ENCODE measurements around the gene ADAM8. TPM values are rescaled to one million over a fixed set of nuclear protein-coding genes. Genes with fewer than 3 reads are reported as not detected.
A peak's percentile ranks its signal among the peaks of the same experiment; 100 is the strongest.

Gene ADAM8
- total and polyA plus RNA-seq, 10 of the 15 experiments (the other 5 are each of a cell fraction or from before 2014, with no cell fraction given): 0.37 to 92.7 (median 21.7) TPM

DNA sequence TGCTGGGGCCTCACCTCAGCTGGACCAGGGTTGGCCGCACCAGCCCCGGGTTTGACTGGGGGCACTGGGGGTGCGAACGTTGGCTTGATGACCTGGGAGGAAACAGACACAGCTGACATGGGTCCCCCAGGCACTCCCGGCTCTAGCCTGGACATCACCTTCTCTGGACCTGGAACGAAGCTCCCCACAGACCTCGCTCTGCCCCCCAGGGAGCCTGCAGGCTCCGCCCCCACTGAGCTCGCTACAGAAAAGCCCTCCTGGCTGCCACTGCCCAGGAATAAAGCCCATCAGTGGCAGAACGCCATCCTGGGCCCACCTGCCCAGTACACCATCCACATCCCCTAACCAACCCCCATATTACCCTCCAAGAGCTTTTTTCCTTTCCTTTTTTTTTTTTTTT, 13.0 kb downstream of the ADAM8 start (continued):
- TF ChIP-seq SKIL (IDR thresholded peaks at IDR 0.05; ENCODE audit: low read depth, poor library complexity, severe bottlenecking) (no peak), CHD1 (IDR thresholded peaks at IDR 0.05; ENCODE audit: low read depth, low read length) (no peak), JUNB (IDR thresholded peaks at IDR 0.05) (no peak), SRF (IDR thresholded peaks at IDR 0.05; ENCODE audit: low read depth in 2 of 2, low read length in 2 of 2) (no peak), RAD51 (IDR thresholded peaks at IDR 0.05) (no peak), ATF7 (IDR thresholded peaks at IDR 0.05; ENCODE audit: low read depth) (no peak), NR2F1 (conservative IDR thresholded peaks at IDR 0.05) (no peak), RBBP5 (conservative IDR thresholded peaks at IDR 0.05) (no peak), CEBPB (IDR thresholded peaks at IDR 0.05; ENCODE audit: borderline replicate concordance in 1 of 2, low read depth in 2 of 2, low read length in 2 of 2) (no peak)

DNA sequence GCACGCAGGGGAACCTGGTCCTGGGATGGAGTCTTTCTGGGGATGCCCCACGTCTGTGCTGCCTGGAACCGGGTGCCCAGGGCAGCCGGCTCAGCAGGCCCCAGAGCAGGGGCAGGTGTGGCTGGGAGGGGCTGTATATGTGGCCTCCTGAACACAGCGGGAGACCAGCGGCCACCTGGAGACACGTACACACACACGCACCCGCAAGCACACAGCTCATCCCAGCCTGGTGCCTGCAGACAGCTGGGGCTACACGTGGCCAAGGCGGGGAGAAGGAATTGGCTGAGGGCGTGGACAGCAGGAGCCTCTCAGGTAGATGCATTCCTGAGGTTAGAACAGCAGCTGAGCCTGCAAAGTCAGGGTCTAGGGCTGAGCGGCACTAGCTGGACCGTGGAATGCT, 14.0 kb downstream of the ADAM8 start:
- no peak overlapping the region for H3K4me3 ChIP-seq
- CTCF ChIA-PET: interaction anchor here (1.2 kb wide), 1 partner anchor 16 kb away, joined by 3 read pairs; no protein-coding TSS in a partner anchor

More for the DNA sequence above, 14.0 kb downstream of the ADAM8 start:
- H2AFZ ChIP-seq (ENCODE audit: control insufficient read depth, low read depth, low read length): no peak overlapping the region
- H3K9ac ChIP-seq (ENCODE audit: control insufficient read depth, insufficient read depth, low read length): no peak overlapping the region
- no peaks in the 10 kb centered on the region for H4K20me1 ChIP-seq (ENCODE audit: control insufficient read depth, insufficient read depth)
- no peak overlapping the region for H3K27ac ChIP-seq (ENCODE audit: control insufficient read depth, insufficient read depth)
- SMC1A ChIA-PET (ENCODE audit: uncharacterized antibody, unreplicated experiment): interaction anchor here (1.4 kb wide), 1 partner anchor 12 kb away, joined by 5 read pairs; no protein-coding TSS in a partner anchor
- peaks cover 23% of the 10 kb centered on the region for H3K4me1 ChIP-seq (ENCODE audit: control insufficient read depth, insufficient read depth, low read length)
- H3K36me3 ChIP-seq (ENCODE audit: control insufficient read depth in 2 of 2, insufficient read depth in 2 of 2, low read length in 1 of 2): peaks cover 3 to 4% of the 10 kb centered on the region in 2 experiments; a peak in 3 of 4 replicates
- no peak for DNase-seq (ENCODE audit: low read depth, low spot score)
- RAD21 ChIA-PET (ENCODE audit: unreplicated experiment): no interaction called here
- intact Hi-C loops (cut with micrococcal nuclease; ENCODE audit: unreplicated experiment): no loop called here
- TF ChIP-seq NFYB (IDR thresholded peaks at IDR 0.05; ENCODE audit: insufficient read depth, low read depth, low read length) (no peak), ZNF384 (IDR thresholded peaks at IDR 0.05; ENCODE audit: borderline replicate concordance, low read depth, low read length) (no peak), CEBPB (IDR thresholded peaks at IDR 0.05; ENCODE audit: borderline replicate concordance in 1 of 2, low read depth in 2 of 2, low read length in 2 of 2) (no peak), MTA2 (IDR thresholded peaks at IDR 0.05; ENCODE audit: low read depth) (no peak), ZNF622 (IDR thresholded peaks at IDR 0.05) (no peak), HCFC1 (IDR thresholded peaks at IDR 0.05; ENCODE audit: low read length) (no peak), GATAD2B (conservative IDR thresholded peaks at IDR 0.05; ENCODE audit: low read depth) (no peak), RELB (IDR thresholded peaks at IDR 0.05; ENCODE audit: low read depth) (no peak)
- TSS peak; percentile 66 for BruUV-seq (replicated peaks)
- H3K27me3 ChIP-seq (replicated peaks in 1 of 2; ENCODE audit: control insufficient read depth in 2 of 2, insufficient read depth in 2 of 2, low read length in 1 of 2): no peaks in the 10 kb centered on the region
- no peak overlapping the region for H3K4me2 ChIP-seq (ENCODE audit: control insufficient read depth, insufficient read depth)
- in situ Hi-C loops (cut with MboI): no loop called here
- H3K9me3 ChIP-seq (replicated peaks; ENCODE audit: control insufficient read depth, insufficient read depth, low read length): no peaks in the 10 kb centered on the region
- no peak for FAIRE-seq
- ATAC-seq: no peak
- WGBS (ENCODE audit: insufficient coverage, insufficient replicate concordance, low lambda C conversion rate, missing lambda C conversion rate): 92% methylated on average over 14 of the region's 14 CpGs
- H3K79me2 ChIP-seq (ENCODE audit: control insufficient read depth, insufficient read depth, low read length): no peaks in the 10 kb centered on the region
- POLR2A ChIA-PET: interaction anchor here (1.4 kb wide), 1 partner anchor 15 kb away, joined by 4 read pairs; no protein-coding TSS in a partner anchor
